K562 treated with DMSO at 1 percent for 24 hours (cell line): ENCODE data around the gene RAET1G. TPM values are rescaled to one million over a fixed set of nuclear protein-coding genes. Genes with fewer than 3 reads are reported as not detected.

ENCODE experiments used
- total RNA-seq: library from RNA; unstranded; fragments of 300-600 nt; gene quantifications from 2 replicates; pipeline ENCODE4 v1.2.3, GENCODE V29; 2022; ENCODE audit warnings: low read depth; ENCODE audit not compliant: insufficient read depth

RAET1G gene
- total RNA-seq, result 0.38 TPM in 1 of 2 replicates, not detected in the other

GRCh38 chr6:149922642-149923326 is at the start of gene RAET1G:
RAET1G (minus strand) TSS chr6:149923121; CDS start chr6:149923010, 111 bp downstream.

GRCh38 chr6:149963462-149964307 is 40.8 kb upstream of the RAET1G start, which contains the start of gene ULBP1:
ULBP1 (plus strand) TSS chr6:149963943; CDS start chr6:149964050, 107 bp downstream.

GRCh38 chr6:149941583-149942460 is 18.9 kb upstream of the RAET1G start, which contains the start of gene ULBP2:
ULBP2 (plus strand) TSS chr6:149942014; CDS start chr6:149942073, 59 bp downstream.

DNA sequence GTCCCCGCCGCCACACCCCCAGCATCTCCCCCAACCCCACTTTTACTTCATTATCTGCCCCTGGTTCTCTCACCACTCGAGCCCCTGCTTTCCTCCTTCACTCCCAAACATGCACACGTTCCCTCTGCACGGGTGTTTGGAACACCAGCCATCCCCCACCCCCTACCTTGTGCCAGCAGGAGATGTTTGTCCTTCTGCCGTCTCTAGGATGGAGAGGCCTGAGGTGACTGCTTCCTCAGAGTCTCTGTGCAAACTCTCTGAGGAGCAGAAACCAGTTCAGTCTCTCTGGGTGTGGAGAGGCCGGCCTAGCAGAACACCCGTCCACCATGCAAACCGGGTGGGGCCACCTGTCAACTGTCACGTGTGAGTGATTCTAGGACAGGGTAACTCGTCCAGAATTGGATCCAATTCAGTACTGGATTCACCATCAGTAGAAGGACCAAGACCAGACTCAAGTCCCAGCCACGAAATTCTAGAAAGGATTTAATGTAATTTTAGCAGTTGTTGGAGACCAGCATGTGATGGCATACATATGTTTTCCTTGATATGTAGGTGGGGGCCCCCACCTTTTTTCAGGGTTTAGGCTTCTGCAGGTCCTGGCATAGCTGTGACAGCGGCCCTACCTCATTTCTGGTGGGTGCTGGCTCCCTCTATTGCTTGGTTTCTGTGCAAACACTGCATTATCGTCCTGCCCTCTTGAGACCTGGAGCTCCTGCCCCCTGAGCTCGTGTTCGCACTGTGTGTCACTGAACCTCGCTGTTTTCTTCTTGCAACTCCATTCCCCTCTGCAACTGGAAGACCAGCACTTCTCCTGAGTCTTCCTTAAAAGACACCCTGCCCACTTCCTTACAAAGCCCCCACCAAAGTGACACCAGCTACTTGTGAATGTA is 24.8 kb downstream of the RAET1G start, which contains the start of gene RAET1E:
Gene RAET1E (minus strand): TSS at position 259 of the 890 bp plus-strand sequence. CDS start 7,212 bp downstream, outside the sequence.

Other genes with a start within 250 kb of the RAET1G start
- 10.2 and 10.7 TPM in 2 replicates for gene LATS1, start 205.0 kb downstream of the RAET1G start, total RNA-seq
- gene NUP43, start 176.6 kb downstream of the RAET1G start, total RNA-seq, result 27.0 and 27.3 TPM in 2 replicates
- 358 and 384 TPM in 2 replicates for gene PCMT1, start 173.4 kb downstream of the RAET1G start, total RNA-seq
- 8.1 and 8.7 TPM in 2 replicates for gene LRP11, start 58.8 kb downstream of the RAET1G start, total RNA-seq
- gene RAET1E, start 25.0 kb downstream of the RAET1G start, total RNA-seq, result not detected in 2 replicates
- gene ULBP2, start 18.9 kb upstream of the RAET1G start, total RNA-seq, result 12.7 and 18.3 TPM in 2 replicates
- 7.2 and 7.7 TPM in 2 replicates for gene ULBP1, start 40.8 kb upstream of the RAET1G start, total RNA-seq
- not detected in 2 replicates for gene RAET1L, start 102.4 kb upstream of the RAET1G start, total RNA-seq
- gene ULBP3, start 146.0 kb upstream of the RAET1G start, total RNA-seq, result not detected in 2 replicates
- 4.5 TPM in 2 replicates for gene PPP1R14C, start 219.9 kb upstream of the RAET1G start, total RNA-seq